Endothelial cell of umbilical vein (primary cell): ENCODE results near the gene POU3F3. TPM values are rescaled to one million over a fixed set of nuclear protein-coding genes. Genes with fewer than 3 reads are reported as not detected.

Source experiments
- BruUV-seq: library from RNA; stranded (reverse); fragments of 400-500 nt; replicated peaks from 2 replicates; lab custom pipeline; 2021; lab: Mats Ljungman, UMichigan
- CTCF ChIA-PET: fragments of 300-600, 350-600 bp; sonication (Branson Sonifier 250); formaldehyde crosslinking; loops from one replicate; lab custom pipeline; 2021; ENCODE audit warnings: antibody characterized with exemption, inconsistent platforms; lab: Charles Lee
- POLR2A ChIA-PET: fragments of 300-600, 350-600 bp; sonication (Branson Sonifier 250); formaldehyde crosslinking; loops from one replicate; lab custom pipeline; 2021; ENCODE audit warnings: antibody characterized with exemption, inconsistent platforms; lab: Charles Lee
- DNase-seq: peaks from one replicate; pipeline ENCODE4 v3.0.0-alpha.2; 2011; ENCODE audit warnings: low read depth, low spot score
- FAIRE-seq: peaks from 2 replicates; lab custom pipeline; 2011; peaks lifted over from hg19 to GRCh38; lab: Jason Lieb, UNC
- H2AFZ ChIP-seq: 2 replicates; pipeline ENCODE4 v1.6.0; 2012; ENCODE audit warnings: low read depth, low read length, control low read depth, inconsistent platforms
- H3K27ac ChIP-seq: 2 replicates; pipeline ENCODE4 v1.5.1; 2011; ENCODE audit warnings: low read depth, mild to moderate bottlenecking, control low read depth, low read length, moderate library complexity; ENCODE audit not compliant: insufficient read depth
- H3K27me3 ChIP-seq, 2 experiments: 2 replicates each; pipeline versions ENCODE4 v1.6.0 to v1.6.1; 2011; ENCODE audit warnings: low read length in 2 of 2, mixed read lengths in 1 of 2; ENCODE audit not compliant: control insufficient read depth in 2 of 2, insufficient read depth in 2 of 2
- H3K36me3 ChIP-seq, 2 experiments: 2 replicates in 1 of 2; 3 replicates in 1 of 2; pipeline ENCODE4 v1.5.1; 2011; ENCODE audit warnings: low read length in 2 of 2, mild to moderate bottlenecking in 1 of 2, moderate library complexity in 1 of 2; ENCODE audit not compliant: control insufficient read depth in 2 of 2, insufficient read depth in 2 of 2; ENCODE audit errors: extremely low read depth in 1 of 2
- H3K4me1 ChIP-seq: 3 replicates; pipeline ENCODE4 v1.5.1; 2011; ENCODE audit warnings: mild to moderate bottlenecking, low read length; ENCODE audit not compliant: control insufficient read depth, insufficient read depth; ENCODE audit errors: extremely low read depth
- H3K4me2 ChIP-seq: 2 replicates; pipeline ENCODE4 v1.6.1; 2011; ENCODE audit warnings: low read length, control low read depth, mixed read lengths; ENCODE audit not compliant: insufficient read depth
- H3K4me3 ChIP-seq, 3 experiments: fragments of 200-600 bp in 1 of 3; sonication (generic), shearing (Covaris generic) in 1 of 3; replicated peaks in 1 of 3; 2 replicates each; pipeline ENCODE4 v1.5.1; 2011 to 2016; ENCODE audit warnings: control low read depth in 3 of 3, low read length in 3 of 3, mild to moderate bottlenecking in 2 of 3, inconsistent platforms in 1 of 3, low read depth in 1 of 3, moderate library complexity in 1 of 3; ENCODE audit not compliant: insufficient read depth in 1 of 3
- H3K79me2 ChIP-seq: 2 replicates; pipeline ENCODE4 v1.6.0; 2012; ENCODE audit warnings: low read length, inconsistent platforms; ENCODE audit not compliant: control insufficient read depth, insufficient read depth
- H3K9ac ChIP-seq: replicated peaks from 2 replicates; pipeline ENCODE3; 2011; ENCODE audit warnings: low read length, control low read depth; ENCODE audit not compliant: insufficient read depth; ENCODE audit errors: extremely low read depth
- H3K9me1 ChIP-seq: replicated peaks from 3 replicates; pipeline ENCODE4 v1.6.0; 2011; ENCODE audit warnings: mild to moderate bottlenecking, low read length; ENCODE audit not compliant: control insufficient read depth, insufficient read depth; ENCODE audit errors: extremely low read depth
- H3K9me3 ChIP-seq: replicated peaks from 2 replicates; pipeline ENCODE4 v1.5.1; 2012; ENCODE audit warnings: low read length, inconsistent platforms; ENCODE audit not compliant: control insufficient read depth, insufficient read depth
- H4K20me1 ChIP-seq: replicated peaks from 2 replicates; pipeline ENCODE3; 2011; ENCODE audit warnings: mild to moderate bottlenecking, low read length; ENCODE audit not compliant: control insufficient read depth, insufficient read depth; ENCODE audit errors: extremely low read depth
- EZH2 ChIP-seq: IDR thresholded peaks from 2 replicates; pipeline ENCODE4 v1.6.1; 2012; ENCODE audit warnings: borderline replicate concordance, low read depth, mild to moderate bottlenecking, moderate library complexity, low read length, inconsistent platforms; ENCODE audit not compliant: severe bottlenecking
- FOS ChIP-seq: IDR thresholded peaks from 2 replicates; pipeline ENCODE4 v1.6.1; 2011; ENCODE audit warnings: mild to moderate bottlenecking, low read length, moderate library complexity, borderline replicate concordance; ENCODE audit not compliant: insufficient read depth
- GATA2 ChIP-seq: IDR thresholded peaks from 2 replicates; pipeline ENCODE4 v1.7.0; 2011; ENCODE audit warnings: low read depth, mild to moderate bottlenecking, moderate library complexity, mixed read lengths, low read length; ENCODE audit not compliant: insufficient read length, insufficient read depth
- JUN ChIP-seq: IDR thresholded peaks from 2 replicates; pipeline ENCODE4 v1.6.1; 2011; ENCODE audit warnings: borderline replicate concordance, low read depth; ENCODE audit not compliant: insufficient read length, insufficient read depth
- MYC ChIP-seq: IDR thresholded peaks from one replicate; pipeline ENCODE4 v1.6.1; 2011; ENCODE audit warnings: mild to moderate bottlenecking, low read depth, low read length
- POLR2A ChIP-seq: IDR thresholded peaks from 2 replicates; pipeline ENCODE4 v1.6.1; 2012; ENCODE audit warnings: low read depth, mild to moderate bottlenecking, control low read depth, low read length
- POLR2AphosphoS5 ChIP-seq: IDR thresholded peaks from 2 replicates; pipeline ENCODE4 v1.6.1; 2012; ENCODE audit warnings: low read depth, mild to moderate bottlenecking, control low read depth, low read length, moderate library complexity; ENCODE audit not compliant: insufficient read depth
- dilution Hi-C: fragments of 300-500 bp; cut with MboI; formaldehyde crosslinking; loops from one replicate; pipeline ENCODE4 v1.15.0; 2019; ENCODE audit warnings: low sequenced_read_pairs; ENCODE audit not compliant: extremely low pct_ligation_motif_present
- intact Hi-C: fragments of 100-400 bp; cut with micrococcal nuclease; formaldehyde crosslinking; loops from one replicate; pipeline ENCODE4 v1.10.0; 2022
- polyA plus RNA-seq, 4 experiments: library from polyadenylated mRNA; depleted of rRNA in 3 of 4; stranded (reverse) in 3 of 4; unstranded in 1 of 4; fragments of >200 nt; gene quantifications; 2 replicates each; pipeline versions ENCODE4 v1.2.1 to v1.2.3, GENCODE V29; 2011 to 2012; ENCODE audit warnings: missing spikeins in 1 of 4
- total RNA-seq: library from RNA; stranded (reverse); gene quantifications from 2 replicates; pipeline ENCODE4 v1.2.3, GENCODE V29; 2021
- TF ChIP-seq, protein P1 (sequence below), 2 donors: IDR thresholded peaks; 1 replicate in 1 of 2; 2 replicates in 1 of 2; pipeline ENCODE4 v1.5.1; 2011; ENCODE audit warnings: low read length in 2 of 2, mild to moderate bottlenecking in 2 of 2, moderate library complexity in 2 of 2, control low read depth in 1 of 2, inconsistent platforms in 1 of 2, low read depth in 1 of 2; ENCODE audit not compliant: insufficient read depth in 1 of 2; ENCODE audit errors: extremely low read depth in 1 of 2
- TF ChIP-seq, protein P2 (sequence below): IDR thresholded peaks from 2 replicates; pipeline ENCODE4 v1.6.1; 2011; ENCODE audit not compliant: insufficient read depth, insufficient read length

POU3F3 gene
- total and polyA plus RNA-seq, 2 donors (not counting 3 experiments of a cell fraction or from before 2014, with no cell fraction given), result not detected

DNA sequence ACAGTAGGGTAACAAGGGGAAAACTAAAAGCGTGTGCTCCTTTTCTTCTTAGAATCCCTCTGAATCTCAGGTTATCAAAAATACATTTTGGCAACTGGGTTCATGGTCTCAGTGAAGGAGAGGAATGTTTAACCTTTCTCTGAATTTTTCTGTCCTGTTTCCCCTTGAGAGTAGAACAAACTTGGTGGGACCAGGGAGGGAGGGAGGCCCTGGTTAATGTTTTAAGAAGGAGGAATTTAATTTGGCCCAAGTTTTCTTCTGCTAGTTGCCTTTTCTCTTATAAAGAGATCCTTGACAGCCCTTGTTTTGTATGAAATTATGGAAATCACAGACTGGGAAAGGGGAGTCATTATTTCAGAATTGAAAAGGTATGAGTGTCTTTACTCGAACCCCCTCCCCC lies 12.2 kb upstream of the POU3F3 start:
- Histone ChIP-seq H3K27me3 (peaks cover 43 to 46% of the 10 kb centered on the region in 2 experiments), H4K20me1 (no peaks in the 10 kb centered on the region), H3K36me3 (no peaks in the 10 kb centered on the region), H3K27ac (no peak overlapping the region), H3K4me1 (no peaks in the 10 kb centered on the region), H3K9me1 (no peaks in the 10 kb centered on the region), H3K4me2 (no peak overlapping the region), H3K79me2 (no peaks in the 10 kb centered on the region), H3K9me3 (no peaks in the 10 kb centered on the region), H3K9ac (no peak overlapping the region), H3K4me3 (no peak overlapping the region), H2AFZ (no peak overlapping the region)
- DNase-seq (no peak), FAIRE-seq (no peak)
- CTCF ChIA-PET, result interaction anchor here (1.2 kb wide), 1 partner anchor 8 kb away, joined by 8 read pairs; no protein-coding TSS in a partner anchor
- no TSS peak for BruUV-seq
- TF ChIP-seq POLR2AphosphoS5, result no peak
- TF ChIP-seq, protein P1, sequence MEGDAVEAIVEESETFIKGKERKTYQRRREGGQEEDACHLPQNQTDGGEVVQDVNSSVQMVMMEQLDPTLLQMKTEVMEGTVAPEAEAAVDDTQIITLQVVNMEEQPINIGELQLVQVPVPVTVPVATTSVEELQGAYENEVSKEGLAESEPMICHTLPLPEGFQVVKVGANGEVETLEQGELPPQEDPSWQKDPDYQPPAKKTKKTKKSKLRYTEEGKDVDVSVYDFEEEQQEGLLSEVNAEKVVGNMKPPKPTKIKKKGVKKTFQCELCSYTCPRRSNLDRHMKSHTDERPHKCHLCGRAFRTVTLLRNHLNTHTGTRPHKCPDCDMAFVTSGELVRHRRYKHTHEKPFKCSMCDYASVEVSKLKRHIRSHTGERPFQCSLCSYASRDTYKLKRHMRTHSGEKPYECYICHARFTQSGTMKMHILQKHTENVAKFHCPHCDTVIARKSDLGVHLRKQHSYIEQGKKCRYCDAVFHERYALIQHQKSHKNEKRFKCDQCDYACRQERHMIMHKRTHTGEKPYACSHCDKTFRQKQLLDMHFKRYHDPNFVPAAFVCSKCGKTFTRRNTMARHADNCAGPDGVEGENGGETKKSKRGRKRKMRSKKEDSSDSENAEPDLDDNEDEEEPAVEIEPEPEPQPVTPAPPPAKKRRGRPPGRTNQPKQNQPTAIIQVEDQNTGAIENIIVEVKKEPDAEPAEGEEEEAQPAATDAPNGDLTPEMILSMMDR (IDR thresholded peaks at IDR 0.05; ENCODE audit: extremely low read depth in 1 of 2, insufficient read depth in 1 of 2, low read depth in 1 of 2, low read length in 2 of 2), result no peak
- TF ChIP-seq GATA2, result no peak
- TF ChIP-seq FOS, result no peak
- TF ChIP-seq POLR2A, result no peak
- TF ChIP-seq, protein P2, sequence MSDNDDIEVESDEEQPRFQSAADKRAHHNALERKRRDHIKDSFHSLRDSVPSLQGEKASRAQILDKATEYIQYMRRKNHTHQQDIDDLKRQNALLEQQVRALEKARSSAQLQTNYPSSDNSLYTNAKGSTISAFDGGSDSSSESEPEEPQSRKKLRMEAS, result no peak
- TF ChIP-seq EZH2, result no peak
- TF ChIP-seq MYC, result no peak
- TF ChIP-seq JUN, result no peak
- intact Hi-C loops, result no loop called here
- dilution Hi-C loops, result no loop called here
- POLR2A ChIA-PET, result no interaction called here
